GM21723 (cell line): Measurements from ENCODE around the gene NFYC.
"Not testable (repeated sequence)": the region's sequence is repeated elsewhere in the genome, so short reads cannot be mapped to it uniquely, and the experiment has no call there.

ENCODE experiments used
- ATAC-seq: cut with Tn5 transposase; IDR thresholded peaks from one replicate; pipeline ENCODE4 v1.9.1; 2021; ENCODE audit warnings: mild to moderate bottlenecking, moderate library complexity; ENCODE audit not compliant: unreplicated experiment

NFYC gene

DNA sequence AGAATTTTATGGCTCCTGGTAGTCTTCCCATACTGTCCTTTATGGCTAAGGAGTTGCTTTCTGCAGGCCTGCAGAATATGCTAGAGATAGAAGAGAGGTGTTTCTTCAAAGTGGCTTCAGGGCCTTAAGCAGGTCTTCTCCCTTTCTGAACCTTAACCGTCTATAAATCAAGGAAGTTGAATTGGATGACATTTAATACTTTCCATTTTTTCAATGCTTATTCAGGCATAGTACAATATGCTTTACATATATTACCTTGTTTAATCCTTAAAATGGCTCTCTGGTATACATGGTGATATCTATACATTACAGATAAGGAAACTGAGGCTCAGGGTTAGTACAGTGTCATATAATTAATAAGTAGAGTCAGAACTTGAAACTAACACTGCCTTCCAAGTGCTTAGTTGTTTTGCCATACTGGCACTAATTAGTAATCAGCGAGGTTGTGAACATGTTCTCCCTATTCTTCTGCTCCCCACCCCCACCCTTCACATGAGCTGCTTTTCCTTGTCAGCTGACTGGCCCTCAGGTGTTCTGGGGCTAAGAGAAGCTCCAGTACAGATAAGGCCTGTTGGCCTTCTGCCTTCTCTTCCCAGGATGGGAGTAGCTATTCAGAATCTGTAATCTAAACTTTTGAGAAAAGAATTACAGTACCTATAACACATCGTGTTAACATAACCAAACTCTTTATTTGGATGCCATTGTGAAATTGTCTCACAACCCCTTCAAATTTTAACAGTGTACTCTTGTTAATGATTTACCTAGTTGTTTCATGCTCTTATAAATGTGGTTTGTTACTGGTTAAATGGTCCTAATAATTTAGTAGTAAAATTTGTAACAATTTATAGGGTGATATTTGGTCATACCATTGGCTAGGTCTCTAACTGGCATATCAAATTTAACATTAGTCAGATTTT lies 13.6 kb downstream of the NFYC start:
- no peak for ATAC-seq

DNA sequence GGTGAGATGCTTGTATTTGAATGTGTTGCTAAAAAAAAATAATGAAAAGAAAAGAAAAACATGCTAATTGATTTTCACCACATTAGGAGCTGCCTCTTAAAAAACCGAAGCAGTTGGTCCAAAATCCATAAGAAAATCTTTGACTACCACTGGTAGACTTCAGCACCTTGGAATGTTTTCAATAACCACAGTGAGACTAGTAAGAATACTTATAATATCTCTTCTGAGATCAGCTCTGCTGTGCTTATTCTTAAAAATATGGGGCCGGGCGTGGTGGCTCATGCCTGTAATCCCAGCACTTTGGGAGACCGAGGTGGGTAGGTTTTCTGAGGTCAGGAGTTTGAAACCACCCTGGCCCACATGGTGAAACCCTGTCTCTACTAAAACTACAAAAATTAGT lies 15.1 kb downstream of the NFYC start:
- no peak for ATAC-seq

DNA sequence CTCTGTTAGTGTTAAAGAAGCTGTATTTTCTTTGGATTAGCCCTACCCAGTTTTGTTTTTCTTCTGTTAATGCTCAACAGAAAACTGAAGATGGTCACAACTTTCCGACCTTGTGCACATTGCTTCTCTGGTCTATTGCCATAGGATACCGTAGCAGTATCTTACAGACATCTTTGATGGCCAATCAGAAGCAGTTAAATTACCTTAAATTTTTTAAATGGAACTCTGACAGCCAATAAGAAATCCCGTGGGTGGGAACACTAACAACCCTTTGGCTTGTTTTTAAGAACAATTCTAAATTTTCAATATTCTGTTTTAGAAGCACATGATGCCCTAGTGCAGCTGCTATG lies 17.2 kb downstream of the NFYC start:
- ATAC-seq: peak; percentile 70

DNA sequence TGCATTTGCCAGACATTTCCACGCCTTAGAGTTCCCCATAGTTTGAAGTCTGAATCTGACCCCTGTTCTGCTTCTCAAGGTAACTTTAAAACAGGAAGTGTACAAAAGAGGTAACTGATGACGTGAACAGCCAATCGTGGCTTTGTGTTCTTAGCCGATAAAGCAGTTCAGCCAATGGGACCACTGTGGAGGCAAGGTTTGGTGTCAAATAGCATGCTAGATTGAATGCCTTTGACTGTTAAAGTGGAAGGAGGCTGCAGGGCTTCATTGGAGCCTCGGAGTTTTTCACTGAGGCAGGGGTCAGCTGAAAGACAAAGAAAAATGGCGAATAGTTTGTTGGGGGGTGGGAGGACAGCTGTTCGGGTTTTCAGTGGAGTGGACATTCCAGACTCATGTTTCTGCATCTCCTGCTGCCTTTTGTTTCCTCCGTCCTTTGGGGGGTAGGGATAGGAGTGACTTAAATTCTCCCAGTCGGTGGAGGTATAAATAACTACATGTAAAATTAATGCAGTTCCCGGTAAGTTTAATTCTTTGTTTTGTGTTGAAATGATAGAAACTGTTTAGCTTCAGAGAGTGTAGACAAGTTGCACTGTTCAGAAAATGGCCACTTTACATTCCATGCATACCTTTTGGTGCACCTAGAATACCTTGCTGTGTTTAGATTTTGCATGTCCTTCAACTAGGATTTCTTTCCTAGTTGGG lies 17.7 kb downstream of the NFYC start:
- ATAC-seq: peak; percentile 89

DNA sequence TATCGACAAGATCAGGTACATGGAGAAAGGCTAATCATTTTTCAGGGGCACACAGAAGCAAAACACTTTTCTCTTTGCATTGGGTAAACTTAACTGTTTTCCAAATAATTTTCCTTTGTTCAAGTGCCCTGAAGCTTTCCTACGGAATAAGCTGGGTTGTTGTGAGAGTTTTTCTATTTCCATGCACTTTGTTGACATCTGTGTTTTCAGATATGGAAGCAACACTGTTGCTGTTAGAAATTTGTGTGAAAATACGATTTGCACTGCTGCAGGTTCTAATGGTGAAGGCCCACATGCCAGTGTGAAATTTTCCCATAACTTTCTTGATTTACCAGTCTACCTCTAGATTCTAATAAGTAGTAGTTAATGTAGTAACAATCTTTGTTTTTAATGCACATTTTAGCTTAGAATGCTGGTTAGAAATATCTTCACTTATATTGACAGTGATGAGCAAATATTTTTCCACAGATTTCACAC lies 18.3 kb downstream of the NFYC start:
- no peak for ATAC-seq

DNA sequence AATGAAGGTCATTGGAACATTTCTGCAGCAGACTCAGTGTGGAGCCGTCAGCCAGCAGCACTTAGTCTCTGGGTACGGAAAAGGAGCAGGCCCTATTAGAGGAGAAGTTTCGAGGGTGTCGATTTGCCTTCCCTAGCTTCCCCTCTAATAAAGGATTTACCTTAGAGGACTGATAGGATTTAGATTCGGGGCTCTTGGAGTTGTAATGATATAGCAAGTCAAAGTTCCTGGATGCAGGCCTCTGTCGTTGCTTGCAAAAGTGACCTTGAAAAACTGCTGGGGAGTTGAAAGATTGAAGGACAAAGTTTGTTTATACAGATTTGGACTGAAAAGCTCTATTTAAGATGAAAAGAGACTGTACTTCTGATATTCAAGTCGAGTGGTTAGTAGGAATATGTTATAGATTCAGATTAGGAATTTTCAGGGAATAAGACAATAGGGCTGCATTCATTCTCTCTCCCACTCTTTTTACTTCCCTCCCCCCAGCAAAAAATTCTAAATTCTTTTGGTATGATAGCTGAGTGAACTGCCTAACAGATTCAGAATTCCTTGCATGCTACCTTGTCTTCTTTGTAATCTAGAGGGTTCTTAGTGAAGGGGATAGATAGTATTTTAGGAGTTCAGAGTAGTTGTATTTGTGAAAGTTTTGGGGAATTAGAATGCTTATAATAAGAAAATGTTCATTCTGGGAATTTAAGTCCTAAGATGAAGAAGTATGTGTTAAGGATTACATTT lies 19.2 kb downstream of the NFYC start:
- no peak for ATAC-seq

DNA sequence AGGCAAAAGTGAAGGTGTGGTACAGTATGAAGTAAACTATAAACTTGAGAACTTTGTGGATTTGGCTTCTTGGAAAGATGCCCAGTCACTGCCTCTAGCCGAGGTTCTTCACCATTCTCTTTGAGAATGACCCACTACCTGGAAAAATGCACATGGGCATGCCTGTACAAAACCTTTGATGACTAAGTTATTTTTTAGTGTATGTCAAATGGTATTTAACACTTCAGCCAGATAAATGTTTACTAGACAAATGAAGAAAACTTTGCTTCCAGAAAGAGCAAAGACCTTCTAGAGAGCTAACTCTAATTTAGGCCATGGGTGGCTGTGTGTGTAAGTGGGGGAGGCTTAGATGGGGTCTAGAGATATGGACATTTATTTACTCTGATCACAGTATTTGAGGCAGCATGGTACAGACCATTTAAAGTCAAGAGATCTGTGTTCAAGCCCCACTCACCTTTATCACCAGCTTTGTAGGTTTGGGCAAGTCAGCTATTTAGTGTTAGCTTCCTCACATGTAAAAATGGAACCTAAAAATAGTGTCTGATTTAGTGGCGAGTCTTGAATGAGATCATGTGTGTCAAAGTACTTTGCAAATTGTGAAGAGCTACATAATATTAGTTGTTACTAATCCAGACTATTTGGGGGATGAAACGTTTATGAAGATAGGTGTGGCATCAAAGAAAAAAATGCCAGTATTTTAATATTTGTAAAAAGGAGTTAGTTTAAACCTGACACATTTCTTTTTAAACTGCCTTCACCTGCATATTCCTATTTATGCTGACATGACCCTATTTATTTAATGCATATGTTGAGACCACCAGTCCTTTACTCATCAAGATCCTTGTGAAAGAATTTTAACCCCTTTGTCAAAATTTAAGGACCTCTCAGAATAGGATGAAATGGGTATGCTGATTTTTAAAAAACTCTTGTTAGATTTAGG lies 20.2 kb downstream of the NFYC start:
- no peak for ATAC-seq

DNA sequence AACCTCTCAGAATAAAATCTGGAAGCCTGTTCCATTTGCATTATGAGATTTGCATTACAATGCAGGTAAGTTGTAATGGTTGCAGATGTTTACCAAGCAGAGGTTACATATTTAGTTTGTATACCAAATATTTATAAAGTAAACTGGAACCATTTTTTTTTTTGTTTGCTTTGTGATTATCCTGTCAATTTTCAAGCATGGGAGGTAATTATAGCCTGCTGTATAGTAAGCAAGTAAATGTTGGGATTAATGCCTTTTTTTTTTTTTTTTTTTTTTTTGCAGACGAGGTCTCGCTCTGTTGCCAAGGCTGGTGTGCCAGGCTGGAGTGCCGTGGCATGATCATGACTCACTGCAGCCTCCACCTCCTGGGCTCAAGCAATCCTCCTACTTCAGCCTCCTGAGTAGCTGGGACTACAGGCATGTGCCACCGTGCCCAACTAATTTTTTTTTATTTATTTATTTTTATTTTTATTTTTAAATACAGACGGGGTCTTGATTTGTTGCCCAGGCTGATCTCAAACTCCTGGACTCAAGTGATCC lies 21.0 kb downstream of the NFYC start:
- no peak for ATAC-seq

DNA sequence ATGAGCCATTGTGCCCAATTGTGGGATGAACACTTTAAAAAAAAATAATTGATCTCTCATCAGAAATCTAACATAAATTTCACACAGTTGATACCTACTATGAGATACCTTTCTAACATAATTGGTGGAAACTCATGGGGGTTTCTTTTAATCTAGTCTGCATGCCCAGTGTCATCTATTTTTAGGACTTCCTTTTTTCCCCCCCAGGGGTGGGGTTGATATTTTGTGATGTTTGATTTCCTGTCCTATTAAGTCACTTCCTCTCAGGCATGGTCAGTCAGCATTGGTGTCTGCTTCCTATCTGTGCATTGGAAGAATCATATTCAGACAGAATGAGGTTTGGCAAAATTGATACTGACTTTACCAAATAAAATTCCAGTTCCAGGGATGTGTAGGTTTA lies 21.5 kb downstream of the NFYC start:
- ATAC-seq: no peak

DNA sequence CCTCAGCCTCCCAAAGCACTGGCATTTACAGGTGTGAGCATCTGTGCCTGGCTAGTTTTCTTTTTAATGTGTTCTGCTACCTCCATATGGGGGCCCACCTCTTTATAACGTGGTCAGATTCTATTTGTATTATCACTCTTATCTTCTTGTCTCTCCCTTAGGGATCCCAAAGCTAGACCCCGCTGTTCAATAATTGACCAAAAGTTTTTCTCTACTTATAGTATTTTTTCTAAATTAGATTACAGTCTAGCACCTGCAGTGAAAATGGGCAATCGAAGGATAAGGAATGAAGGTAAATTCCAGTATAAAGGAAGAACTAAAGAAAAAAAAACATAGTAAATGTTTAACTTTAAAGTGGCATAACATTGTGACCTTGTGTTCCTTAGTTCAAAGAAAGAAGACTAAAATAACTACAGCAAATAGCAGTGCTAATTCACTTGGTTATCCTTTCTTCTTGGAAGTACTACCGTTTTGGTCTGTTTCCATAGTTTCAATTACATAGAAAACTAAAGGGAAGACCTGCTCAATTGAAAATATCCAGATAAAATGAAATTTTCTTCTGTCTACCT lies 24.1 kb downstream of the NFYC start:
- ATAC-seq: no peak

DNA sequence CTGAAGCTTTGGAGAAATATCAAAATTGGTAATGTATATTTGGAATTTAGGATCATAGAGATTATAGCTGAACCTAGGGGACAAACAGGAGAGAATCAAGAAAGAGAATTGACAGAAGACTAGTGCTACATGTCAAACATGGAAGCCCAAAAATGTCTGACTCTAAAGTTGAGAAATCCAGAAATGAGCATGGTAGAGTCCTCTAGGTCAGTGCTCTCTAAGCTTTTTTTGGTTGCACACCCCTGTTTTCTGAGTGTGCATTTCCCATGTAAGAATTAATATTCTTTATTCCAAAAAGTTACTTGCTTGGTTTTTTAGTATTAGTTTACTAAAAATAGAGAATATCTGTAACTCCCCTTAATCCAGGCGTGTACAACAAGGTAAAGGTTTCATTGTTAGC lies 25.6 kb downstream of the NFYC start:
- no peak for ATAC-seq

DNA sequence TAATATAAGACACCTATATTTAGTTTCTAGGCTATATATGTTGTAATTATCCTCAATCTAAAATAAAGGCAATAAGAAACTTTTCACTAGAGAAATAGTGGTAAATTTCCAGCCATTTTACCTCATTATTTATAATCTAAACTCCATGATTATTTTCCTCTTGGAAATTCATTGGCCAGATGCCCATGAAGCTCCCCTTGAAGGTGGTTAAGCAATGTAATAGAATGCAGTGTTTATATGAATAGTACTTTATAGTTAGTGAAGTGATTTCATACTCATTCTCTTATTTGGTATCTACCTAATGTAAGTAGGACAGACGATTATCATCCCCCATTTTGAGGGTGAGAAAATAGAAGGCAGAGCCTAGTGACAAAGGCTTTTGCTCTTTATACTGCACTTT lies 26.5 kb downstream of the NFYC start:
- no peak for ATAC-seq

DNA sequence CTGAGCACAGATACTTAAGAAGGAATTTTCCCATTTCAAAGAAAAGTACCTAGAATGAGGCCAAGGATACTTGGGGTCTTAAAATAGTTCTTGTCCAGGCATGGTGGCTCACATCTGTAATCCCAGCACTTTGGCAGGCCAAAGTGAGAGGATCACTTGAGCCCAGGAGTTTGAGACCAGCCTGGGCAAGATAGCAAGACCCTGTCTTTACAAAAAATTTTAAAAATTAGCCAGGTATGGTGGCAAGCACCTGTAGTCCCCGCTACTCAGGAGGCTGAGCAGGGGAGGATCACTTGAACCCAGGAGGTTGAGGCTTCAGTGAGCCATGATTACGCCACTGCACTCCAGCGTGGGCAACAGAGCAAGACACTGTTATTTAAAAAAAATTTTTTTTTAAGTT lies 29.0 kb downstream of the NFYC start:
- no peak for ATAC-seq

DNA sequence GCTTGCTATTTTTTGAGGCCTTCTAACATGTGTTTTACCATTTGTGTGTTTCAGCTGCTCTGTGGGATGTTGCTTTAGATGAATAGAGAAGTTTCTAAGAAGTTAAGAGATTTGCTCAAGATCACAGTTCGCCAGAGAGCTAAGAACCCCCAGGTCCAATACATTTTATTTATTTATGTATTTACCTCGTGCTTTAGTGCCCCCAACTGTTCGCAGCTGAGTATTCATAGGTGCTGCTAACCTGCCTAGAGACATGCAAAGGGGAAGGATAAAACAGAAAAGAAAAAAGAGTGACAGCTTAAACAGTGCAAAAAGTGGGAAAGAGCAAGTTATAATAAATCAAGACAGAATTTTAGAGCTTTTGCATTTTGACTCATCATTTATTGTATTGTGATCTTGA lies 31.1 kb downstream of the NFYC start:
- ATAC-seq: no peak

DNA sequence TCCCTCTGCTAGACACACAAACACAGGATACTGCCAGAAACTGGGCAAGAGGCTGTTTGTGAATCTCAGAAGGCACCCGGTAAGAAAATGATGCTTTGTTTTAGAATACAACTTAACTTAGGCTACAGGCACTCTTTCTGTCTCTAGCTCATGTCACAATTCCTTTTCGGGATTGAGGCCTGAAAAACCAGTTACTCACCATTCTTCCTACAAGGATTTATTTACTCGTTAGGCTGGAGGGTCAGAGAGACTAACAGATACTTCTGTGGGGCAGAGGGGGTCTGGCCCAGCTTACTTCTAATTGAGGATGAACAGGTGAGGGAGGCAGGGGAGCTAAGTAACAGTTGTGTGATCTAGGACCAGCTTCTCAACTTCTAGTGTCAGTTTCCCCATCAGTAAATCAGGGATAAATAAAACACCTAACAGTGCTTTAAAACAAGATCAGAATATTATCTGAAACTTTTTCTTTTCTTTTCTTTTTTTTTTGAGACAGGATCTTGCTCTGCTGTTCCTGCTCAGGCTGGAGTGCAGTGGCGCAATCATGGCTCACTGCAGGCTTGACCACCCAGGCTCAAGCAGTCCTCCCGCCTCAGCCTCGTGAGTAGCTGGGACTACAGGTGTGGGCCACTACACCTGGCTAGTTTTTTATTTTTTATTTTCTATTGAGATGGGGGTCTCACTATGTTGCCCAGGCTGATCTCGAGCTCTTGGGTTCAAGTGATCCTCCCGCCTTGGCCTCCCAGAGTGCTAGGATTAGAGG lies 31.9 kb downstream of the NFYC start:
- ATAC-seq: no peak

DNA sequence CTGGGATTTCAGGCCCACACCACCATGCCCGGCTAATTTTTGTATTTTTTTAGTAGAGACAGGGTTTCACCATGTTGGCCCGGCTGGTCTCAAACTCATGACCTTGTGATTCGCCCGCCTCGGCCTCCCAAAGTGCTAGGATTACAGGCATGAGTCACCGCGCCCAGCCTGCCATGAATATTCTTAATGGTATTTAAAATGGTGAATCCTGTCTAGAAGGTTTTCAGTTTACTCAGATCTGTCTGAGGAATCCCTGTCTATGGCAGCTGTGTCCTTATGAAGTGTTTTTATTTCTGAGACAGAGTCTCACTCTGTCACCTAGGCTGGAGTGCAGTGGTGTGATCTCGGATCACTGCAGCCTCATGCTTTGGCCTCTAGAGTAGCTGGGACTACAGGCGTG lies 36.2 kb downstream of the NFYC start:
- not testable (repeated sequence) for ATAC-seq

DNA sequence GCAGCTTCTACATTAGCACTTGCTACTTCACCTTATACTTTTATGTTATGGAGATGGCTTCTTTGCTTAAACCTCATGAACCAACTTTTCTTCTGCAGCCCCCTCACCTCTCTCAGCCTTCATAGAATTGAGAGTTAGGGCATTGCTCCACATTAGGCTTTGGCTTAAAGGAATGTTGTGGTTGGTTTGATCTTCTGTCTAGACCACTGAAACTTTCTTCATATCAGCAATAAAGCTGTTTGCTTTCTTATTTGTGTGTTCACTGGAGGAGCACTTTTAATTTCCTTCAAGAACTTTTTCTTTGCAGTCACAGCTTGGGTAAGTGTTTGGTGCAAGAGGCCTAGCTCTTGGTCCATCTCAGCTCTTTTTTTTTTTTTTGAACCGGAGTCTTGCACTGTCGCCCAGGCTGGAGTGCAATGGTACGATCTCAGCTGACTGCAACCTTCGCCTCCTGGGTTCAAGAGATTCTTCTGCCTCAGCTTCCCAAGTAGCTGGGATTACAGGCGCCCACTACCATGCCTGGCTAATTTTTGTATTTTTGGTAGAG lies 37.9 kb downstream of the NFYC start:
- not testable (repeated sequence) for ATAC-seq

DNA sequence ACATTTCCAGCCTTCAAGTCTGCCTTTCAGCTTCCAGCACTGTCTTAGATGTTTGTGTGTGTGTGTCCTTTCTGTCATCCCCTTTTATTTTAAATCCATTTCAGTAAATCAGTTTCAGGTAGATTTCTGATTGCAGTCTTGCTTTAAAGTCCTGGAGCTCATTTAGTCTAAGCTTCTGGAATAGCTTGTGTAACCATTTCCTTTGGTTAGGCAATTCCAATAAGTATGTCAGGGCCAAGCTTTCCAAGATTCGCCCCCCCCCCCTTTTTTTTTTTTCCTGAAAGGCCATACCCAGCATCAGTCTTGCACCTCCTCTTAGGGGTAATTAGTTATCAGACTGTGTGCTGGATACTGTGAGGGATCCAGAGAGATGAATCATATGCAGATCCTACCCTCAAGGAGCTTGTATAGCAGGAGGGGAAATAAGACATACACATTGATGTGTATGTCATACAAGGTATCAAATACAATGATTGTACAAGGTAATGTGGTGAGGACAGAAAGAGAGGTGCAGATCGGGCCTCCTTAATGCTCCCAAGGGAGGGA lies 41.3 kb downstream of the NFYC start:
- no peak for ATAC-seq
